ENCODE measurements around the gene SUGCT.

SUGCT gene

DNA sequence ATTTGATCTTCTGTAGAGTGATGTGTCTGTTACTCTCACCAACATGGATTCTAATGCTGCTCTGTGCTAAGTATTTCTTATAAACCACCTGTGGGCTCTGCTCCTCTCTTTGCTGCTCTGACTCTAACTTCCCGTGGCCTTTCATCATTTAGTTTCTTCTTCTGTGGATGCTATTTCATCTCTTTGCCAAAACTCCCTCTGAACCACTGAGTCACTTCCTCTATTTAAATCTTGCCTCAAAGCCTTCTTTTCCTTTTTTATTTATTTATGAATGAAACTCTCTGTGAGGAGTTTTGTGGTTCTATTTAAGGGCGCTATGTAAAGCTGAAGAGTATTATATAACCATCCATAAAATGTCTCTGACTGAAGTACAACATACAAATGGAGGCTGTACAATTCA is 538.5 kb downstream of the SUGCT start:
- H3K27me3 ChIP-seq (ENCODE audit: insufficient read depth, insufficient read length): no peaks in the 10 kb centered on the region
- H3K4me1 ChIP-seq (ENCODE audit: insufficient read depth, insufficient read length): no peaks in the 10 kb centered on the region
- DNase-seq (ENCODE audit: low read depth, low spot score): no peak
- TF ChIP-seq YY1 (IDR thresholded peaks at IDR 0.05; ENCODE audit: insufficient read depth, insufficient read length) (no peak), SUZ12 (IDR thresholded peaks at IDR 0.05; ENCODE audit: extremely low read depth, insufficient read depth, insufficient read length) (no peak), ZNF274 (IDR thresholded peaks at IDR 0.05; ENCODE audit: low read depth, low read length) (no peak)
- H3K4me3 ChIP-seq (ENCODE audit: insufficient read length, low read depth): no peak overlapping the region
- no peak overlapping the region for H3K9ac ChIP-seq (ENCODE audit: insufficient read length, low read depth)
- H3K36me3 ChIP-seq (ENCODE audit: insufficient read depth, insufficient read length, low read length): no peaks in the 10 kb centered on the region
- H3K9me3 ChIP-seq (ENCODE audit: insufficient read depth, low read length): no peaks in the 10 kb centered on the region

DNA sequence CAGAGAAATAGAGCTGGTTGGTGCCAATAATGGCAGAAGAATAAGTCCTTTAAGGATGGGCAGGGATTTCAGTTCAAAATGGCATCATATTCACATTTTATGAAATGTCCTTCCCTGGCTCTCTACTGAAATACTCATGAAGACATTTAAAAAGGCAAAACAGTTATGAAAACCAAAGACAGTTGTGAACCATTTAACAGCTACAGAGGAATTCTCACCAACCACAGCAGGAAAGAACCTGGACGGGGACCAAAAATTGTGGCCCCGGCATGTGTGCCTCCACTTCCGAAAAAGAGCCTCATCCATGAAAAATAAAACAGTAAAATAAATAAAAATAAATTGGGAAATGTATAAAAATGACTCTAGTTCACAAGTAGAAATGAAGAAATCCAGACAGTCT is 539.5 kb downstream of the SUGCT start:
- Histone ChIP-seq H3K27me3 (ENCODE audit: insufficient read depth, insufficient read length) (no peaks in the 10 kb centered on the region), H3K4me3 (ENCODE audit: insufficient read length, low read depth) (no peak overlapping the region), H3K9ac (ENCODE audit: insufficient read length, low read depth) (no peak overlapping the region), H3K9me3 (ENCODE audit: insufficient read depth, low read length) (no peaks in the 10 kb centered on the region), H3K36me3 (ENCODE audit: insufficient read depth, insufficient read length, low read length) (no peaks in the 10 kb centered on the region), H3K4me1 (ENCODE audit: insufficient read depth, insufficient read length) (no peaks in the 10 kb centered on the region)
- TF ChIP-seq YY1 (IDR thresholded peaks at IDR 0.05; ENCODE audit: insufficient read depth, insufficient read length) (no peak), SUZ12 (IDR thresholded peaks at IDR 0.05; ENCODE audit: extremely low read depth, insufficient read depth, insufficient read length) (no peak), ZNF274 (IDR thresholded peaks at IDR 0.05; ENCODE audit: low read depth, low read length) (no peak)
- no peak for DNase-seq (ENCODE audit: low read depth, low spot score)

DNA sequence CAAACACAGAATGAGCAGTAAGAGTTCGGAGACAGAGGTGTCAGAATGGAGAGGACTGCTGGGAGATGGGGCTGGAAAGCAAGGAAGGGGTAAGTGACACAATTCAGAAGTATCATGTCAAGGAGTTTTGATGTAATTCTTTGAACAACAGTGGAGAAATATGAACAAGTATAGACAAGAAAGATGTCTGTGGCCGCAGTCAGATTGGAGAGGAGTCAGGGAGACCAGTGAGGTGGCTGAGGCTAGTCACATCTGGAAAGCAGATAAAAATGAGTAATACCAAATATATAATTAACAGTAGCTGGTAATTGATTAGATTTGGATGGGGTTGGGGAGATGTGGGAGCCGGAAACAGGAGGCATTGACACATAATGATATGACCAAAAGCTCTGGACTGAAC is 540.9 kb downstream of the SUGCT start:
- no peaks in the 10 kb centered on the region for H3K36me3 ChIP-seq (ENCODE audit: insufficient read depth, insufficient read length, low read length)
- no peaks in the 10 kb centered on the region for H3K27me3 ChIP-seq (ENCODE audit: insufficient read depth, insufficient read length)
- H3K4me1 ChIP-seq (ENCODE audit: insufficient read depth, insufficient read length): no peaks in the 10 kb centered on the region
- H3K4me3 ChIP-seq (ENCODE audit: insufficient read length, low read depth): no peak overlapping the region
- no peak overlapping the region for H3K9ac ChIP-seq (ENCODE audit: insufficient read length, low read depth)
- H3K9me3 ChIP-seq (ENCODE audit: insufficient read depth, low read length): no peaks in the 10 kb centered on the region
- DNase-seq (ENCODE audit: low read depth, low spot score): no peak
- TF ChIP-seq ZNF274 (IDR thresholded peaks at IDR 0.05; ENCODE audit: low read depth, low read length) (no peak), YY1 (IDR thresholded peaks at IDR 0.05; ENCODE audit: insufficient read depth, insufficient read length) (no peak), SUZ12 (IDR thresholded peaks at IDR 0.05; ENCODE audit: extremely low read depth, insufficient read depth, insufficient read length) (no peak)

DNA sequence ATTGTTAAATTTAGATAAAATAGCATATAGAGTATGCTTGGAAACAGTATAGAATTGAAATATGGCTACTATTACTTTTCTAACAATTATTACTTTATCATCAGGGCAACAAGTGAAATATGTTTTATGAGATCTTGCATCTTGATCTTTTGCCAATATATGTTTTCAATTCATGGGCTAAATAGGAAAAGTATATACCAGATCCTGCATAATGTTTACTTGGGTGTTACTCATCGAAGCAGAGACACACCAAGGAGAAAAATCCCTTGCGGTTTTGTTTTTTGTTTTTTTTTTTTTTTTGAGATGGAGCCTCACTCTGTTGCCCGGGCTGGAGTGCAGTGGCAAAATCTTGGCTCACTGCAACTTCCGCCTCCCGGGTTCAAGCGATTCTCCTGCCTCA is 541.4 kb downstream of the SUGCT start:
- TF ChIP-seq ZNF274 (IDR thresholded peaks at IDR 0.05; ENCODE audit: low read depth, low read length): no peak
- TF ChIP-seq YY1 (IDR thresholded peaks at IDR 0.05; ENCODE audit: insufficient read depth, insufficient read length): no peak
- TF ChIP-seq SUZ12 (IDR thresholded peaks at IDR 0.05; ENCODE audit: extremely low read depth, insufficient read depth, insufficient read length): no peak
- Histone ChIP-seq H3K4me1 (ENCODE audit: insufficient read depth, insufficient read length) (no peaks in the 10 kb centered on the region), H3K27me3 (ENCODE audit: insufficient read depth, insufficient read length) (no peaks in the 10 kb centered on the region), H3K36me3 (ENCODE audit: insufficient read depth, insufficient read length, low read length) (no peaks in the 10 kb centered on the region), H3K4me3 (ENCODE audit: insufficient read length, low read depth) (no peak overlapping the region), H3K9ac (ENCODE audit: insufficient read length, low read depth) (no peak overlapping the region), H3K9me3 (ENCODE audit: insufficient read depth, low read length) (no peaks in the 10 kb centered on the region)
- no peak for DNase-seq (ENCODE audit: low read depth, low spot score)

DNA sequence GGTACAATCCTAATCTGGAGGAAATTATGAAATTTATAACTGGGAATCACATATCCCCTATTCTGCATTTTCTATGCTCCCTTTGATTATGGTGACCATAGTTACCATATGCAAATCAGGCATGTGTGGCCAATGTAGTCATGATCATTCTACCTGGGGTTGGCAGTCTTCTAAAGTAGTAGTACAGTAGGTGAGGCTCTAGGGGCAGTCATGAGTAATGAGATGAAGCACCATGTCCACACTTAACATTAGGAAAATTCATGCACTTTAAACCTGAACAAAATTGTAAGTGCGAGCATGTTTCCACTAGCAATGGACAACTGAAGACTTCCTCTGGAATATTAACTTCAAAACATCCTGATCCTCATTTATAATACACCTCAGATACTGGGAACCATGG is 545.9 kb downstream of the SUGCT start:
- H3K4me1 ChIP-seq (ENCODE audit: insufficient read depth, insufficient read length): no peaks in the 10 kb centered on the region
- no peaks in the 10 kb centered on the region for H3K27me3 ChIP-seq (ENCODE audit: insufficient read depth, insufficient read length)
- DNase-seq (ENCODE audit: low read depth, low spot score): peak; percentile 50
- H3K36me3 ChIP-seq (ENCODE audit: insufficient read depth, insufficient read length, low read length): no peaks in the 10 kb centered on the region
- H3K4me3 ChIP-seq (ENCODE audit: insufficient read length, low read depth): no peak overlapping the region
- no peaks in the 10 kb centered on the region for H3K9me3 ChIP-seq (ENCODE audit: insufficient read depth, low read length)
- TF ChIP-seq YY1 (IDR thresholded peaks at IDR 0.05; ENCODE audit: insufficient read depth, insufficient read length) (no peak), ZNF274 (IDR thresholded peaks at IDR 0.05; ENCODE audit: low read depth, low read length) (no peak), SUZ12 (IDR thresholded peaks at IDR 0.05; ENCODE audit: extremely low read depth, insufficient read depth, insufficient read length) (no peak)
- H3K9ac ChIP-seq (ENCODE audit: insufficient read length, low read depth): no peak overlapping the region

DNA sequence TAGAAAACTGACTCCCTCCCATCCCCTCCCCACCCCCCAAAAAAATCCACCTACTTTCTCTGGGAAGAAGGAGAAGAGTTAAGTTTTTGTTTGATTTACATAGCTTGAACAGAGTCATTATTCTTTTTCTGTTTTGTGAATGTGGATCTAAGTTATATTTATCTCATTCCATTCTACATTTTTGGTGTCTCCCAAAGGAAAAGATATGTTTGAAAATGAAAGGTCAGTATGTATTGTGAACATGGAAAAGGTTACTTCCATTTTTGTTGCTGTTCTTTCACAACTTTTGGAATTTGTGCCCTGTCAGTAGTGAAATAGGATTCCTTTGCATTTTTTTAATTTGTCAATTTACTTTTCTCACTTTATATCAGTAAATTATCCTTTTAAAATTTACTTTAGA is 547.9 kb downstream of the SUGCT start:
- no peaks in the 10 kb centered on the region for H3K27me3 ChIP-seq (ENCODE audit: insufficient read depth, insufficient read length)
- TF ChIP-seq YY1 (IDR thresholded peaks at IDR 0.05; ENCODE audit: insufficient read depth, insufficient read length) (no peak), SUZ12 (IDR thresholded peaks at IDR 0.05; ENCODE audit: extremely low read depth, insufficient read depth, insufficient read length) (no peak), ZNF274 (IDR thresholded peaks at IDR 0.05; ENCODE audit: low read depth, low read length) (no peak)
- no peak overlapping the region for H3K4me3 ChIP-seq (ENCODE audit: insufficient read length, low read depth)
- H3K9me3 ChIP-seq (ENCODE audit: insufficient read depth, low read length): no peaks in the 10 kb centered on the region
- no peak for DNase-seq (ENCODE audit: low read depth, low spot score)
- H3K9ac ChIP-seq (ENCODE audit: insufficient read length, low read depth): no peak overlapping the region
- H3K4me1 ChIP-seq (ENCODE audit: insufficient read depth, insufficient read length): no peaks in the 10 kb centered on the region
- H3K36me3 ChIP-seq (ENCODE audit: insufficient read depth, insufficient read length, low read length): no peaks in the 10 kb centered on the region

DNA sequence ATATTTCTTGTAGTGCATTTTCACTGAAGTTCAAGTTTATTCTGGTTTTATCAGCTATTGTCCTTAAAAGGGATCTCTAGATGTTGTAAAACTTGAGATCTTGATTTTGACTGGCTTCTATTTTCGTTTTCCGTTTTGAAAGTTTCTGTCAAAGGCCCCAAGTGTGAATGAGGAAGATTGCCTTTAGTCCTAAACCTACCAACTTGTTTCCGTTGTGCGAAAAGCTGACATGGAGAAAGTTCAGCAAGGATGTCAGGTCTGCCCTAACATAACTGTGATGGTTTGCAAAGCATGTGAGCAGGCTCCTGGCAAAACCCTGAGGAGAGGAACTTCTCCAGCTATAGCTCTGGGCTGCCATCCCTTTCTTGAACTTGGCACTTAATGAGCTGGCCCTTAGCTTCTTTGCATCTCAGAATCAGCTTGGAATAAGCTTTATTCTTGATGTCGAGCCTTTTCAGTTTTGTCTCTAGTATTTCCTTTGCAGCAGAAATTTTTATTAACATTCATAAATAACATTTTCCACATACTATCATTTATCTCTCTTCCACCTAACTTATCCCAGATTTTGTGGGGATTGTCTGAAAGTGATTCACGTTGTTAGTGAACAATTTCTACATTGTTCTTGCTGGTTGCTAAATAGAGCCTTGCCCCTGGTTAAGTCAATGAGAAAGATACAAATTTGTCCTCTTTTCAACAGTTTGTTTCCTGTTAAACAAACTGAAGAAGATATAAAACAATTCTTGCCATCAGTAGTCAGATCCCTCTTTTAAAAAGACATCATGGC is 559.4 kb downstream of the SUGCT start:
- no peaks in the 10 kb centered on the region for H3K27me3 ChIP-seq (ENCODE audit: insufficient read depth, insufficient read length)
- H3K4me1 ChIP-seq (ENCODE audit: insufficient read depth, insufficient read length): no peaks in the 10 kb centered on the region
- no peak overlapping the region for H3K9ac ChIP-seq (ENCODE audit: insufficient read length, low read depth)
- H3K36me3 ChIP-seq (ENCODE audit: insufficient read depth, insufficient read length, low read length): no peaks in the 10 kb centered on the region
- no peak overlapping the region for H3K4me3 ChIP-seq (ENCODE audit: insufficient read length, low read depth)
- no peak for TF ChIP-seq YY1 (IDR thresholded peaks at IDR 0.05; ENCODE audit: insufficient read depth, insufficient read length)
- TF ChIP-seq ZNF274 (IDR thresholded peaks at IDR 0.05; ENCODE audit: low read depth, low read length): no peak
- no peak for TF ChIP-seq SUZ12 (IDR thresholded peaks at IDR 0.05; ENCODE audit: extremely low read depth, insufficient read depth, insufficient read length)
- H3K9me3 ChIP-seq (ENCODE audit: insufficient read depth, low read length): no peaks in the 10 kb centered on the region
- no peak for DNase-seq (ENCODE audit: low read depth, low spot score)
